ENCODE results near the gene MEIS2.

Gene MEIS2

GRCh38 chr15:36879568-36880222, 220.7 kb downstream of the MEIS2 start:
- H3K4me3 ChIP-seq (ENCODE audit: low read depth, low read length): no peak overlapping the region
- DNase-seq (ENCODE audit: low read depth): no peak
- no peak for TF ChIP-seq CTCF (IDR thresholded peaks at IDR 0.05; ENCODE audit: low read depth, low read length, missing control alignments)

GRCh38 chr15:36878684-36879262, 221.6 kb downstream of the MEIS2 start:
- DNase-seq (ENCODE audit: low read depth): no peak
- H3K4me3 ChIP-seq (ENCODE audit: low read depth, low read length): no peak overlapping the region
- no peak for TF ChIP-seq CTCF (IDR thresholded peaks at IDR 0.05; ENCODE audit: low read depth, low read length, missing control alignments)

GRCh38 chr15:36877796-36878683, 222.3 kb downstream of the MEIS2 start:
- no peak for TF ChIP-seq CTCF (IDR thresholded peaks at IDR 0.05; ENCODE audit: low read depth, low read length, missing control alignments)

GRCh38 chr15:36877294-36877693, 223.1 kb downstream of the MEIS2 start:
- no peak for TF ChIP-seq CTCF (IDR thresholded peaks at IDR 0.05; ENCODE audit: low read depth, low read length, missing control alignments)
- no peak overlapping the region for H3K4me3 ChIP-seq (ENCODE audit: low read depth, low read length)
- DNase-seq (ENCODE audit: low read depth): no peak

More at GRCh38 chr15:36877796-36878683, 222.3 kb downstream of the MEIS2 start:
- no peak overlapping the region for H3K4me3 ChIP-seq (ENCODE audit: low read depth, low read length)
- DNase-seq (ENCODE audit: low read depth): no peak

- DNase-seq (ENCODE audit: low read depth): no peak
- no peak for TF ChIP-seq CTCF (IDR thresholded peaks at IDR 0.05; ENCODE audit: low read depth, low read length, missing control alignments)
- no peak overlapping the region for H3K4me3 ChIP-seq (ENCODE audit: low read depth, low read length)
These were observed 224.5 kb downstream of the MEIS2 start for GRCh38 chr15:36875740-36876334.

GRCh38 chr15:36874930-36875329, 225.4 kb downstream of the MEIS2 start:
- no peak overlapping the region for H3K4me3 ChIP-seq (ENCODE audit: low read depth, low read length)
- DNase-seq (ENCODE audit: low read depth): no peak
- TF ChIP-seq CTCF (IDR thresholded peaks at IDR 0.05; ENCODE audit: low read depth, low read length, missing control alignments): no peak
